ENCODE data around the gene TRH. TPM values are rescaled to one million over a fixed set of nuclear protein-coding genes. Genes with fewer than 3 reads are reported as not detected.

The TRH gene
- total and polyA plus RNA-seq, 2 donors (not counting 3 experiments of a cell fraction or from before 2014, with no cell fraction given) = not detected

DNA sequence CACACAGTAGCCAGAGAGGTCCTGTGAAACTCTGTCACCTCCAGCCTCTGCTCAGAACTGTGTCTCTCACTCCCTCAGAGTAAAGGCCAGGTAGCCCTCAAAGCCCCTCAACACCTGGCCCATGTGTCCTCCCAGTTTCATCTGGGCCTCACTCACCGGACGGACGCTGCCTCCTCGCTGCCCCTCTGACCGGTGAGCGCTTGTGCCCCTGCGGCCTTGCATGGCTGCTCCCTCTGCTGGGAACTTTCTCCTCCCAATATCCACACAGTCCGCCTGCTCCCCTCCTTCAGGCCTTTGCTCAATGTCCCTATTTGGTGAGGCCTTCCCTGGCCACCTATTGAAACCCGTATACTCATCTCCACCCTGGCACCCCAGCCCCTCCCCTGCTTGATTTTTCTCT lies 36.8 kb upstream of the TRH start:
- ChIA-PET CTCF (interaction anchor here (1.2 kb wide), 1 partner anchor 310 kb away, joined by 6 read pairs; no protein-coding TSS in a partner anchor), POLR2A (interaction anchor here (0.7 kb wide), 1 partner anchor 172 kb away, joined by 5 read pairs; no protein-coding TSS in a partner anchor)
- no peaks in the 10 kb centered on the region for H3K79me2 ChIP-seq (ENCODE audit: control insufficient read depth, insufficient read depth, low read length)
- H4K20me1 ChIP-seq (replicated peaks; ENCODE audit: control insufficient read depth, extremely low read depth, insufficient read depth, low read length) = no peaks in the 10 kb centered on the region
- FAIRE-seq (no peak), DNase-seq (ENCODE audit: low read depth, low spot score) (no peak)
- no peaks in the 10 kb centered on the region for H3K9me3 ChIP-seq (replicated peaks; ENCODE audit: control insufficient read depth, insufficient read depth, low read length)
- BruUV-seq (replicated peaks) = no TSS peak
- dilution Hi-C loops (cut with MboI; ENCODE audit: extremely low pct_ligation_motif_present, low sequenced_read_pairs) (no loop called here), intact Hi-C loops (cut with micrococcal nuclease) (no loop called here)
- H3K27me3 ChIP-seq (ENCODE audit: control insufficient read depth in 2 of 2, insufficient read depth in 2 of 2, low read length in 2 of 2) = no peaks in the 10 kb centered on the region
- no peak overlapping the region for H3K27ac ChIP-seq (ENCODE audit: insufficient read depth, low read depth, low read length)
- H3K36me3 ChIP-seq (ENCODE audit: control insufficient read depth in 2 of 2, extremely low read depth in 1 of 2, insufficient read depth in 2 of 2, low read length in 2 of 2) = no peaks in the 10 kb centered on the region
- H2AFZ ChIP-seq (ENCODE audit: low read depth, low read length) = no peak overlapping the region
- no peaks in the 10 kb centered on the region for H3K9me1 ChIP-seq (replicated peaks; ENCODE audit: control insufficient read depth, extremely low read depth, insufficient read depth, low read length)
- H3K4me1 ChIP-seq (ENCODE audit: control insufficient read depth, extremely low read depth, insufficient read depth, low read length) = peaks cover 3% of the 10 kb centered on the region
- H3K9ac ChIP-seq (replicated peaks; ENCODE audit: extremely low read depth, insufficient read depth, low read length) = no peak overlapping the region
- TF ChIP-seq EZH2 (IDR thresholded peaks at IDR 0.05; ENCODE audit: borderline replicate concordance, low read depth, low read length, severe bottlenecking) (no peak), GATA2 (IDR thresholded peaks at IDR 0.05; ENCODE audit: insufficient read depth, insufficient read length, low read depth, low read length) (no peak), POLR2AphosphoS5 (IDR thresholded peaks at IDR 0.05; ENCODE audit: insufficient read depth, low read depth, low read length) (no peak), JUN (IDR thresholded peaks at IDR 0.05; ENCODE audit: borderline replicate concordance, insufficient read depth, insufficient read length, low read depth) (no peak)
- TF ChIP-seq, protein P1, sequence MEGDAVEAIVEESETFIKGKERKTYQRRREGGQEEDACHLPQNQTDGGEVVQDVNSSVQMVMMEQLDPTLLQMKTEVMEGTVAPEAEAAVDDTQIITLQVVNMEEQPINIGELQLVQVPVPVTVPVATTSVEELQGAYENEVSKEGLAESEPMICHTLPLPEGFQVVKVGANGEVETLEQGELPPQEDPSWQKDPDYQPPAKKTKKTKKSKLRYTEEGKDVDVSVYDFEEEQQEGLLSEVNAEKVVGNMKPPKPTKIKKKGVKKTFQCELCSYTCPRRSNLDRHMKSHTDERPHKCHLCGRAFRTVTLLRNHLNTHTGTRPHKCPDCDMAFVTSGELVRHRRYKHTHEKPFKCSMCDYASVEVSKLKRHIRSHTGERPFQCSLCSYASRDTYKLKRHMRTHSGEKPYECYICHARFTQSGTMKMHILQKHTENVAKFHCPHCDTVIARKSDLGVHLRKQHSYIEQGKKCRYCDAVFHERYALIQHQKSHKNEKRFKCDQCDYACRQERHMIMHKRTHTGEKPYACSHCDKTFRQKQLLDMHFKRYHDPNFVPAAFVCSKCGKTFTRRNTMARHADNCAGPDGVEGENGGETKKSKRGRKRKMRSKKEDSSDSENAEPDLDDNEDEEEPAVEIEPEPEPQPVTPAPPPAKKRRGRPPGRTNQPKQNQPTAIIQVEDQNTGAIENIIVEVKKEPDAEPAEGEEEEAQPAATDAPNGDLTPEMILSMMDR (IDR thresholded peaks at IDR 0.05; ENCODE audit: extremely low read depth in 1 of 2, insufficient read depth in 1 of 2, low read depth in 1 of 2, low read length in 2 of 2) = no peak
- TF ChIP-seq, protein P2, sequence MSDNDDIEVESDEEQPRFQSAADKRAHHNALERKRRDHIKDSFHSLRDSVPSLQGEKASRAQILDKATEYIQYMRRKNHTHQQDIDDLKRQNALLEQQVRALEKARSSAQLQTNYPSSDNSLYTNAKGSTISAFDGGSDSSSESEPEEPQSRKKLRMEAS (IDR thresholded peaks at IDR 0.05; ENCODE audit: insufficient read depth, insufficient read length) = no peak
- H3K4me3 ChIP-seq (replicated peaks in 1 of 3; ENCODE audit: insufficient read depth in 1 of 3, low read depth in 1 of 3, low read length in 3 of 3) = no peak overlapping the region
- no peak overlapping the region for H3K4me2 ChIP-seq (ENCODE audit: insufficient read depth, low read length)

All from endothelial cell of umbilical vein (primary cell).